Measurements from ENCODE around the gene NETO2.

DNA sequence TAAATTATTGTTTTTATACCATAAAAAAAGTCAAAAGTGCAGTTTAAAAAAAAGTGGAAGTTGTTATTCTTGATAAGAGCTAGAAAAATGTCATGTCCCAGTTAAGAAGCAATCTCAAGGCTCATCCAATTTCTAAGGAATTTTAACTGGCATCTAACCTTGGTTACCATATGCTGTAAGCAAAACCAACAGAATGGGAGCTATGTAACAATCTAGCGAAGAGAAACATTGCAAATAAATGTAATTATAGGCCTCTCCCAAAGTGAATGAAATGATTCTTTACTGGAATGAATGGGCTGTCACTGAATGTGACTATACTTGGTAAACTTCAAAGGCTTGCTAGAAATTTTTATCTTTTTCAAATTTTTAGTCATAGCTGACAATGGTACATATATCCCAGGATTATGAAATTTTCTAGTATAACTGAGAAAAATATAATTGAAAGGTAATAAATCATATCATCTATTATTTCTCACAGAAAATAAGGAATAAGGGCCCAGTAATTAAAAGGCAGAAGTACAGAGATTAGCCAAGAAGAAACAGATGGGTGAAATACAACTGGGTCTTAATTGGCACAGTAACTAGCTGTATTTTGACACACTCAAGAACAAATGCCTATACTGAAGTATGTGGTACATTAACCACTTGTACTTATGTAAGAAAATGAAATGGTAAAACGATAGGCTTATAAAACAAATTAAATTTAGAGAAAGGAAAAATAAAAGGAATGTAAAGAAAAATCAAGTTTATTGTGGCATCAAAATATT, 61.5 kb downstream of the NETO2 start:
- TF ChIP-seq RAD21 (conservative IDR thresholded peaks at IDR 0.05), result no peak
- TF ChIP-seq, protein P1, sequence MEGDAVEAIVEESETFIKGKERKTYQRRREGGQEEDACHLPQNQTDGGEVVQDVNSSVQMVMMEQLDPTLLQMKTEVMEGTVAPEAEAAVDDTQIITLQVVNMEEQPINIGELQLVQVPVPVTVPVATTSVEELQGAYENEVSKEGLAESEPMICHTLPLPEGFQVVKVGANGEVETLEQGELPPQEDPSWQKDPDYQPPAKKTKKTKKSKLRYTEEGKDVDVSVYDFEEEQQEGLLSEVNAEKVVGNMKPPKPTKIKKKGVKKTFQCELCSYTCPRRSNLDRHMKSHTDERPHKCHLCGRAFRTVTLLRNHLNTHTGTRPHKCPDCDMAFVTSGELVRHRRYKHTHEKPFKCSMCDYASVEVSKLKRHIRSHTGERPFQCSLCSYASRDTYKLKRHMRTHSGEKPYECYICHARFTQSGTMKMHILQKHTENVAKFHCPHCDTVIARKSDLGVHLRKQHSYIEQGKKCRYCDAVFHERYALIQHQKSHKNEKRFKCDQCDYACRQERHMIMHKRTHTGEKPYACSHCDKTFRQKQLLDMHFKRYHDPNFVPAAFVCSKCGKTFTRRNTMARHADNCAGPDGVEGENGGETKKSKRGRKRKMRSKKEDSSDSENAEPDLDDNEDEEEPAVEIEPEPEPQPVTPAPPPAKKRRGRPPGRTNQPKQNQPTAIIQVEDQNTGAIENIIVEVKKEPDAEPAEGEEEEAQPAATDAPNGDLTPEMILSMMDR (IDR thresholded peaks at IDR 0.05; ENCODE audit: poor library complexity, severe bottlenecking), result no peak
- no peak for TF ChIP-seq POLR2AphosphoS5 (IDR thresholded peaks at IDR 0.05)

Measured in neural cell (in vitro differentiated cells).